ENCODE results near the gene NTN3.

Gene NTN3

GRCh38 chr16:2471016-2471652 is at the start of gene NTN3:
TSS of gene NTN3 (plus strand) at chr16:2471297. CDS start at chr16:2471702, 405 bp downstream.
- no peak for TF ChIP-seq CTCF (IDR thresholded peaks at IDR 0.05)

GRCh38 chr16:2422123-2422867 is 48.8 kb upstream of the NTN3 start:
- TF ChIP-seq CTCF (IDR thresholded peaks at IDR 0.05) = no peak

GRCh38 chr16:2424061-2425007 is 46.8 kb upstream of the NTN3 start:
- TF ChIP-seq CTCF (IDR thresholded peaks at IDR 0.05) = no peak

- TF ChIP-seq CTCF (IDR thresholded peaks at IDR 0.05) = no peak
Observed at GRCh38 chr16:2425008-2425518, 46.0 kb upstream of the NTN3 start.

- TF ChIP-seq CTCF (IDR thresholded peaks at IDR 0.05) = no peak
Observed at GRCh38 chr16:2425825-2426430, 45.2 kb upstream of the NTN3 start.

- TF ChIP-seq CTCF (IDR thresholded peaks at IDR 0.05) = no peak
Observed at GRCh38 chr16:2426941-2427361, 44.1 kb upstream of the NTN3 start.

GRCh38 chr16:2427526-2427925 is 43.6 kb upstream of the NTN3 start:
- TF ChIP-seq CTCF (IDR thresholded peaks at IDR 0.05) = no peak
